GM10266 (cell line): Measurements from ENCODE around the gene DGKI.

ENCODE experiments used
- DNase-seq: peaks from one replicate; pipeline ENCODE4 v3.0.0; 2012; ENCODE audit errors: extremely low spot score
- CTCF ChIP-seq: IDR thresholded peaks from 2 replicates; pipeline ENCODE4 v1.5.1; 2012; ENCODE audit warnings: mild to moderate bottlenecking, low read depth; ENCODE audit not compliant: control insufficient read depth, insufficient read depth; ENCODE audit errors: missing control alignments

DGKI gene

DNA sequence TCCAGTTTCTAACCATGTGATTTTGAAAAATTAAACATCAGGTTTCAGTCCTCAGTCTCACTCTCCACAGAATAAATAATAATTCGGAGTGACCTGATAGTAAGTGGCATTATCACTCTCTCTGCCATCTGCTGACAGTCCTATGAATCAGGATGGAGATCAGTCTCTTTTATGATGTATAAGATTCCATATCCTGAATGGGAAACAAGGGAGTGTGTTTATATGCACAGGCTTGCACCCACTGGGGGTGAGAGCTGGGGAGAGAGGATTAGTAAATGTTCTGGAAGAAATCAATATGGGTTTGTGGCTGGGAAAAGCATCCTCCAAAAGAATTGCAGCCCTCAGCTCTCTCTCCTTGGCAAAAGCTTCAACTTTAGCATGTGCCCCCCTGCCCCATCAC lies 45.3 kb downstream of the DGKI start:
- TF ChIP-seq CTCF = no peak
- no peak for DNase-seq

GRCh38 chr7:137801003-137801402 lies 45.8 kb downstream of the DGKI start:
- no peak for TF ChIP-seq CTCF
- no peak for DNase-seq

- TF ChIP-seq CTCF = no peak
- DNase-seq = peak; percentile 20
Observed at GRCh38 chr7:137798073-137798763, 48.6 kb downstream of the DGKI start.

DNA sequence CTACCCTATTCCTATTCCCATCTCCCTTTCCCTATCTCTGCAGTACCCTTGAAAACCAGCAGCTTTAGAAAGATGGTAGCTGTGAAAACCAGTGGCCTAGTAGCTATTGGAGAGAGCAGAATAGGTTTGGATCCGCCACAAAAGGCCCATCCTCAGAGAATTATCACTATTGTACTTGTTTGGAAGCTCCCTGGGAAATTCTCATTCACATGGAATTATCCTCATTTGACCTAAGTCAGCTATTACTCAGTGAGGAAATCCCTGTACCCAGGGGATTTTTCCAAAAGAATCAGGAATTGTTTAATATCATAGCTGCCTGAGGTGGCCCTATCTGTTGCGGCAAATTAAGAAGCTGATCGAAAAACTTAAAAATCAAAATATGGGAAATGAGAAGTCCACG lies 51.6 kb downstream of the DGKI start:
- DNase-seq = no peak

DNA sequence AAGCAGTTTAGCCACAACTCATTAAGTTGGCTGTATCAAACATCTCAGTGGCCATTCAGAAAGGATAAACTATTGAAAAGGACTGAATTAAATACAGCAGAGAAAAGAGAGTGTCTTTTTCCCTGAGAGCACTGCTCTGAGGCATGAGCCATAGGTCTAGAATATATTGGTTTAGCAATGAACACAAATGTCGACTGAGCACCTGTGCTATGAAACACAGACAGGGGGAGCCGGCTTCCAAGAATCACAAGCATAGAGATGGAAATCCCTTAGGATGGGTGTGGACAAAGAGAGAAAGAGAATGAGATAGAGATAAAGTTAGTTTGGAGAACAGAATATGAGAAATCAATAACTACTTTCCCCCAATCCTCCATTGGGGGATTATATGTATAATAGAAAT lies 54.8 kb downstream of the DGKI start:
- no peak for DNase-seq
- no peak for TF ChIP-seq CTCF

More for the DNA sequence above, 51.6 kb downstream of the DGKI start:
- no peak for TF ChIP-seq CTCF

GRCh38 chr7:137790828-137791227 lies 55.9 kb downstream of the DGKI start:
- DNase-seq = no peak
- TF ChIP-seq CTCF = no peak

GRCh38 chr7:137789215-137789882 lies 57.4 kb downstream of the DGKI start:
- no peak for TF ChIP-seq CTCF
- no peak for DNase-seq
